GM12878 (cell line): Measurements from ENCODE around the gene DEGS2.

Experiments
- CBFB ChIP-seq: IDR thresholded peaks from 2 replicates; pipeline ENCODE4 v1.6.1; 2016; ENCODE audit warnings: antibody characterized with exemption, low read depth
- ZZZ3 ChIP-seq: IDR thresholded peaks from 2 replicates; pipeline ENCODE4 v1.6.1; 2011; ENCODE audit warnings: low read depth; ENCODE audit not compliant: control insufficient read depth, insufficient read length

GRCh38 chr14:100160534-100160916 is 1.1 kb upstream of the DEGS2 start:
- TF ChIP-seq CBFB, result no peak
- no peak for TF ChIP-seq ZZZ3
